ENCODE results near the gene PNPLA3.

DNA sequence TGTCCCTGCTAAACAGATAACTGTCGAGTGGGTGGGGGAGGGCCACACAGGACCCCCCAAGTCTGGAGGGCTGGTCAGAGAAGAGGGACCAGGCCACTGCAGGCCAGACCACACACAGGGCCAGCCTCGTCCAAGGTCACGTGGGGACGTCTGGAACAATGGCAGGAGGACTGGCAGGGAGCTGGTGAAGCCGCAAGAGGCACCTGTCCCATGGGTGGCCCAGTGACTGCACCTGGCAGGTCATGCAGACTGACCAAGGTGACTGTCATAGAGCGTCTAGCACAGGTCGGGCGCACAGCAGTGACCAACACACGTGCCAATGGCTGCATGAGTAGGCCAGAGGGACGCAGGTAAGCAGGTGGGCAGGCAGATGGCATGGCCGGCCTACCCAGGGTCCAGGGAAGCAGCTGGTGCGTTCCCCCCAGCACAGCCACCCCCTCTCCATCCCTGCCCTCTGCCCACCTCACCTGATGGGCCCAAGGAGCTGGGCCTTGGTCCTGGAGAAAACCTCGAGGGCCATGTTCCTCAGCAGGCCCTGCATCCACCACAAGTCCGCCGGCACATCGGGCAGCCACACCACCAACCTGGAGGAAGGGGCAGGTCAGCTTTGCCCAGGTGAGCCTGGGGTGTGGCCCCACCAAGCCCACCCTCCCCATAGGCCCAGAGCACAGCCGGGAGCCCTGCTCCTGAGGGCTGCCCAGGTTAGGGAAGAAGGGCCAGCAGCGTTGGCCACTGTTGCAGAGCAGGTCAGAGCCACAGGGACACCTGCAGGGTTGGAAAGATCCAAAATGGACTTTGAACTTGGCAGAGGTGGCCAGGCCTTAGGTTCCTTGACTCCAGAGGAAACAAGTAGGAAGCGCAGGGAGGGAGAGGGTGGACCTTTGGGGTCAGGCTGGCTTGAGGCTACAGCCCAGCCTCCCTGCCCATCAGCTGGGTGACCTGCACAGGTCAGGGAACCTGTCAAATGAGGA lies 42.2 kb upstream of the PNPLA3 start:
- TF ChIP-seq, protein P1, sequence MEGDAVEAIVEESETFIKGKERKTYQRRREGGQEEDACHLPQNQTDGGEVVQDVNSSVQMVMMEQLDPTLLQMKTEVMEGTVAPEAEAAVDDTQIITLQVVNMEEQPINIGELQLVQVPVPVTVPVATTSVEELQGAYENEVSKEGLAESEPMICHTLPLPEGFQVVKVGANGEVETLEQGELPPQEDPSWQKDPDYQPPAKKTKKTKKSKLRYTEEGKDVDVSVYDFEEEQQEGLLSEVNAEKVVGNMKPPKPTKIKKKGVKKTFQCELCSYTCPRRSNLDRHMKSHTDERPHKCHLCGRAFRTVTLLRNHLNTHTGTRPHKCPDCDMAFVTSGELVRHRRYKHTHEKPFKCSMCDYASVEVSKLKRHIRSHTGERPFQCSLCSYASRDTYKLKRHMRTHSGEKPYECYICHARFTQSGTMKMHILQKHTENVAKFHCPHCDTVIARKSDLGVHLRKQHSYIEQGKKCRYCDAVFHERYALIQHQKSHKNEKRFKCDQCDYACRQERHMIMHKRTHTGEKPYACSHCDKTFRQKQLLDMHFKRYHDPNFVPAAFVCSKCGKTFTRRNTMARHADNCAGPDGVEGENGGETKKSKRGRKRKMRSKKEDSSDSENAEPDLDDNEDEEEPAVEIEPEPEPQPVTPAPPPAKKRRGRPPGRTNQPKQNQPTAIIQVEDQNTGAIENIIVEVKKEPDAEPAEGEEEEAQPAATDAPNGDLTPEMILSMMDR (optimal IDR thresholded peaks at IDR 0.05 in 1 of 3, IDR thresholded peaks at IDR 0.05 in 1 of 3, conservative IDR thresholded peaks at IDR 0.05 in 1 of 3; ENCODE audit: extremely low read depth in 1 of 3, insufficient read depth in 2 of 3, low read length in 3 of 3), result no peak
- TF ChIP-seq EZH2 (IDR thresholded peaks at IDR 0.05; ENCODE audit: low read length), result no peak

All from keratinocyte (primary cell).